Measurements from ENCODE around the gene FOXF1.

FOXF1 gene

GRCh38 chr16:86536621-86537020, 26.3 kb downstream of the FOXF1 start:
- DNase-seq, result no peak

DNA sequence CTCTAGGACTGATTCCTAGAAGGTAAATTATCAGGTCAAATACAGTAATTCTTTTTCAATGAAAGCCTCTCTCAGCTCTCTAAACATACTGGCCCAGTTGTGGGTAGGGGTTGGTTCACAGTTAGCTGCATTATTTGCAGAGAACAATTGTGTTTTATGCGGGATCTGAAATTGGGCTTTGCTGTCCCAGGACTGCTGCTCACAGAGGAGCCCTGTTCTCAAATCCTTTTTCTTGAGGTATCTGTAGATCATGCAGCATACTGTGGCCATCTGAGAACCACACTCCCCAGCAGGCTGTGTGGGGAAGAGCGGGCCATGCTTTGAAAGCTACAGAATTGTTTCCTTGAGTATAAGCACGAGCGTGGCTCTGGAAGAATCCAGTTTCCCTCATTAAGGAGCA, 27.2 kb downstream of the FOXF1 start:
- no peak for DNase-seq

GRCh38 chr16:86538196-86538780, 28.0 kb downstream of the FOXF1 start:
- no peak for DNase-seq

DNA sequence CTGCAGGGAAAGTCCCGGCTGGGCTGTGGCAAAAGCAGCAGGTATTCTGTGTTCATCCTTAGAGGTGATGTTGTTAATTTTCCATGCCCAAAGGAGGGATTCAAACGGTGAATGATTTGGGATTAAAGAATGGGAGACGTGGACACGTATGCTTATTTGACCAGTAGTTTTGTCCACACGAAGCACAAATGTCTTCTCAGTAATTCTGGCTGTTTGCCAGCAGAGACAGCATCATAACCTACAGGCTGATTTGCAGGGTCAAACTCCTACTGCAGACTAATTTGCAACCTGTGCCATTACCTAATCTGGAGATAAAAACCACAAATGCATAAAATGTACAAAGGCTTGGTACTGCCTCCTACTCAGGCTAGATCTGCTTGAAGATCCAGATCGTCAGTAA, 30.6 kb downstream of the FOXF1 start:
- DNase-seq, result no peak

DNA sequence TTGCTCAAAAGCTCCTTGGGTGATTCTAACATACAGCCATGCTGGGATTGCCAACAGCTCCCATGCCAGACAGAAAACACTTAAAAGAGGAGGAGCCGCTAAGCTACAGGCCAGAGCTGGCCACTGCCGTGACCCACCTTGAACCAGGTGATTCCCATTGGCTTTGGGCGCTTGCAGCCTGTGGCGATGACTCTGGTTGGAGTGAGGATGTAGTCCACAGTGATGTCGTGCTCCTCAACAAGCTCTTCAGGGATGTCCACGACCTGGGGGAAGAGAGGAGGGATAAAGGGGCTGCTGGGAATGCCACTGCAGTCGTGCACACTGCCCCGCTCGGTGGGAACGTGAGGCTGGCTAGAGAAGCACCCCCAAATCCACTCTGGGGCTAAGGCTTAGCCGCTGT, 31.2 kb downstream of the FOXF1 start:
- no peak for DNase-seq

GRCh38 chr16:86542756-86543750, 32.7 kb downstream of the FOXF1 start:
- DNase-seq, result no peak

DNA sequence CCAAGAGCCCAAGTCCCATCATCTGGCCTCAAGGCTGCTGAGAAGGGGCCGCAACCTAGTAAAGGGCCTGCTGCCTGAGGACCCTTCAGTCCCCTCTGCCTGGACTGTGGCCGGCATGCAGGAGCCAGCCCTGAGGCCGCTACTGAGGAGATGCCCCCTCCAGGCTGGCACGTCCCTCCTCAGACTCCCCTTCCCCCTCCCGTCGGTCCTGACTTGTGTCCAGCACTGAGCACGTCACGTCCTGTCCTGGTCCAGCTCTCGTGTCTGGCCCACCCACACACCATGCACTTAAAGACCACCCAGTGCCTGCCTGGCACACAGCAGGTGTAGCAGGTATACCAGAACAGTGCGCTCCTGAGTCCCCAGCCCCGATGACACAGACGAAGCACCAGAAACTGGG, 35.2 kb downstream of the FOXF1 start:
- no peak for DNase-seq

GRCh38 chr16:86545954-86546637, 35.8 kb downstream of the FOXF1 start:
- DNase-seq, result no peak

- DNase-seq, result no peak
Observed at GRCh38 chr16:86546638-86547013, 36.3 kb downstream of the FOXF1 start.

DNA sequence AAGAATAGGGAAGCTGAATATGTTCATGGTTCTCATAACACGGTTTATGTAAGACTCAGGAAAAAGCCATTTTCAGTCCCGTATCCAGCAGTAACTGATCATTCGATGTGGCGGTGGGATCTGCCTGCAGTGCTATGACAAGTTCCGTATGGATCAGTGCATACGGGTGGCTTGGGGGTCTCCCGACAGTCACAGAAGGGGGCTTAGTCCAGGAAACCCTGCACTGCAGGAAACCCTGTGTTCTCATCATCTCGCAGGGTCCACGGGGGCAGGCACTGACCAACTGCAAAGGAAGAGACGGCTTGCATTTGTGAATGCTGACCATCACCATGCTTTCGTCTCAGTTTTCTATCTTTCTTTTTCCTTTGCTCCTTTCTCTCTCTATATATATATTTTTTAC, 37.0 kb downstream of the FOXF1 start:
- no peak for DNase-seq

DNA sequence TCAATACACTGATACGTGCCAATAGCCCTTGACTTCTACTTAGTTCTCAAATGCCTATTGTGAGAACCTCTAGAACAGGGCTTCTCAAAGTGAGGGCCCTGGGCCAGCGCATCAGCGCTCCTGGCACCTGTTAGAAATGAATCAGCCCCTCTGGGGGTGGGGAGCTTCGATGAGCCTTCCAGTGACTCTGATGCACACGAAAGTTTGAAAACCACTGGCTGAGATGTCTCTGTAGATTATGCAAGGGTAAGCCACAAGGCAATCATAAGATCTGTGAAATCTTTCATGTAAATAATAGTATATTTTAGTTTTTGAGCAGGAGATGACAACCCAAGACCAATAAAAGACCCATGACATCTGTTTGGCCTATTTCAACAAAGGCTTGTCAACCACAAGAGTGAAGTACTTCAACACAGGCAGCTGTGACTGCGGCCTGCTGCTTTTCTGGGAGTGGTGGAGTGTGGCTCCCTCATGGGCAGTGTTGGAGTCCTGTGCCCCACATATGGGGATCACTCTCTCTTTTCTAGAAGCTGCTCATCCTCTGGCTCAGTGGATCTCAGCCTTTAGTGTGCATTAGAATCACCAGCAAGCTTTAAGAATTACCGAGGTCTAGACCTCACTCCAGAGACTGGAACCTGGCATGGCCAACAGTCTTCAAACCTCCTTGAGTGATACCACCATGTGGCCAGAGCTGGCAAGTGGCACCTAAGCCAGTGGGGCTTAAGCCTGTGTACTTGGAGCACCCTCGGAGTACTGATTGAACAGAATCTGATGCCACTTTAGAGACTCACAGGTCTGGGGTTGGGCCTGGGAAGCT, 39.0 kb downstream of the FOXF1 start:
- no peak for DNase-seq

- DNase-seq, result no peak
Observed at GRCh38 chr16:86549893-86550190, 39.5 kb downstream of the FOXF1 start.

GRCh38 chr16:86550281-86550680, 40.0 kb downstream of the FOXF1 start:
- DNase-seq, result no peak

GRCh38 chr16:86553356-86553755, 43.0 kb downstream of the FOXF1 start:
- DNase-seq, result no peak

GRCh38 chr16:86554599-86554916, 44.2 kb downstream of the FOXF1 start:
- DNase-seq, result no peak

GRCh38 chr16:86554917-86555703, 44.8 kb downstream of the FOXF1 start, which contains the start of gene MTHFSD:
Gene MTHFSD, minus strand, starts transcription at chr16:86555235. Its CDS starts 51 bp downstream, at chr16:86555184.
- DNase-seq, result peak; percentile 83

DNA sequence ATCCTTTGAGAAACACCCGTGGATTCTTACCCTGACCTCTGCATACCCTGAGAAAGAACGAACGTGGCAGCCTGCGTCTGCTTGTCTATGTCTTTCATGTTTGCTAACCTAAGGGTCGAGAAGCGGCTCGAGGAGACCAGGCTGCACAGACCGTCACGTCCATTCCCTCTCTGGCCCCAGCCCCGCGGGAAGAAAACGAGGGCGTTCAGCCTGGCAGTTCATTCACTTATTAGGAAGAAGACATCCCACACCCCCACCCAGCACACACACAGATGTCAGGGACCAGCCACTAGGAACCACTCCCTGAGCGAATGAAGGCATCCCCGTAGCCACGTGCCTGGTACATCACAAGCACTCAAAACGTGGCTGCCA, 45.4 kb downstream of the FOXF1 start:
- DNase-seq, result no peak

DNA sequence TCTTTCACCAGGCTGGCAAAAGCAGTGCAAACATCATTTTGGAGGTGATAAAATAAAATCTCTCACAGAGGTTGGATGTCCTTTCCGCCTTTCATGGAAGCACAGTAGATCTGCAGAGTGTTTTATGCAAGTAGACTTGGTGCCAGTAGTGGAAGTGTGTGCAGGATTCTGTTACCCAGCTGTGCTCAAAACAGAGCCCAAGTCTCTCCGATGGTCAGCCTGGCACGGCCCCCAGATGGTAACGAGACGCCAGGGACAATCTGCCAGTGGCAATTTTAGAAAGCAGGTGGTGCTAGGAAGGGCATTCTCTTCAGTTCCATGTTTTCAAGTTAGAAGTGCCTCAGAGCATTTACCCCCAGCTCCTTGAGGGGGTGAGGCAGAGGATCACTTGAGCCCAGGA, 46.2 kb downstream of the FOXF1 start:
- DNase-seq, result no peak

GRCh38 chr16:86557587-86557986, 47.3 kb downstream of the FOXF1 start:
- DNase-seq, result no peak

DNA sequence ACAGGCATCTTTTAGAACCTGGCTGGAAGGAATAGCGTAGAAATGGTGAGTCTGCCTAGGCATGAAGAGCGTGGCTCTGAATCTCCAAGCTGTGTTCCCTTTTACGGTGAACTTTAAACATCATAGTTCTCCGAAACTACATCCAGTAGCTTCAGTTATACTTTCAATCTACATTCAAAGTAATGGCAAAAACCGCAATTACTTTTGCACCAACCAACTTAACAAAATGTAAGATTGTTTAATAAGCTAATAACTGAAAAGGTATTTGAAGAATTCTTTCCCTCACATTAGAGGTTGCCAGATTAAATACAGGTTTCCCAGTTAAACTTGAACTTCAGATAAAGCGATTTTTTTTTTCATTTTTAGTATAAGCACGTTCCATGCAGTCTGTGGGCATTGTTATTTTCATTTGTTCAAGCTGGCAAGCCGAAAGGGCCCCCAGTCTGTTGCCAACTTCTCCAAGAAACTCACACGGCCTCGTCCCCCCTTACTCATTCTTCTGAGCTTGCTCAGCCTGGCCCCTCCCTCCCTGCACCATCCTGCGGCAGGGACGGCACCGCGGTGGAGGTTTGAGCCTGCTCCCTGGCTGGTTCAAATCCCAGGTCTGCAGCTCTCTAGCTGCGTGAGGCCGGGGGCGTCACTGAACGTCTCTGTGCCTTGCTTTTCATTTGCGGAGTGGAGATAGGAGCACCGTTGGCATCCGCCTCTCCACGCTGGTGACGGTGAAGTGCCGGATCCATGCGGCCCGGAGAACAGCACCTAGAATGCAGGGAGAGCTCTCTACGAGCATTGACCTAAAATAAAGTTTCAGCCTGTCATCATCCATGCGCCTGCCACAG, 48.2 kb downstream of the FOXF1 start:
- DNase-seq, result no peak

GRCh38 chr16:86559802-86560305, 49.5 kb downstream of the FOXF1 start:
- DNase-seq, result no peak

Data from GOT3 (cell line).